ENCODE data around the gene SAFB2.

The SAFB2 gene

GRCh38 chr19:5579286-5579685, 43.3 kb downstream of the SAFB2 start:
- no peak for DNase-seq

DNA sequence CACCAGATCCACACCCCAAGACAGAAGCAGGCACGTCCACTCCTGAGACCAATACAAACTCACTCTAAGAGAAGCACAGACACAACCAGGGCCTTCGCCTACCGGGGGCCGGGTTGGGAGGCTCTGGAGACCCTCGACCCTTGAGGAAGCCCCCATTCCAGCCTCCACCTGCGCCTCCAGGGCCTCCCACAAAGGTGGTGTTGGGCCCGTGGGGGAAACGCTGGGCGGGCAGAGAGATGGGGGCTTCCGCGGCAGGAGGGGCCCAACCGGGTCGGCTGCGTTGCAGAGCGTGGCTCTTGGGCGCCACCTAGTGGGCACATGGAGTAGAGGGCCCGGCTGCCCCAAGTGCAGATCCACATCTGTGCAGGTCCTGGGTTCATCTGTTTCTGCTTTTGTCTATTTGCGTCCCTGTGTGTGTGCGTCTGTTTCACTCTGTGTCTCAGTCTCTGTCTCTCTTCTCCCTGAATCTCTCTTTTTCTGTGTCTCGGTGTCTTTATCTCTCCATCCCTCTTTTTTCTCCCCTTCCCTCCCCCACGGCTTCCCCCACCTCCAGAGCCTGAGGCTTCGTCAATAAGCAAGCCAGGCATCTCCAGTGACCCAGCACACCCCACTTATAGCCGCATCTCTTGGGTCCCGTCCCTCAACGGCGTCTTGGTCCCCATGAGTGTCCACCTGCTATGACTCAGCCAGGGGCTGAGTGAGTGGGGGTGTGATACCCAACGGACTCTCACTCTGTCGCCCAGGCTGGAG, 44.3 kb downstream of the SAFB2 start:
- peak; percentile 23 to 75 for DNase-seq

- no peak for DNase-seq
Measured at GRCh38 chr19:5575590-5575989, 47.0 kb downstream of the SAFB2 start.

DNA sequence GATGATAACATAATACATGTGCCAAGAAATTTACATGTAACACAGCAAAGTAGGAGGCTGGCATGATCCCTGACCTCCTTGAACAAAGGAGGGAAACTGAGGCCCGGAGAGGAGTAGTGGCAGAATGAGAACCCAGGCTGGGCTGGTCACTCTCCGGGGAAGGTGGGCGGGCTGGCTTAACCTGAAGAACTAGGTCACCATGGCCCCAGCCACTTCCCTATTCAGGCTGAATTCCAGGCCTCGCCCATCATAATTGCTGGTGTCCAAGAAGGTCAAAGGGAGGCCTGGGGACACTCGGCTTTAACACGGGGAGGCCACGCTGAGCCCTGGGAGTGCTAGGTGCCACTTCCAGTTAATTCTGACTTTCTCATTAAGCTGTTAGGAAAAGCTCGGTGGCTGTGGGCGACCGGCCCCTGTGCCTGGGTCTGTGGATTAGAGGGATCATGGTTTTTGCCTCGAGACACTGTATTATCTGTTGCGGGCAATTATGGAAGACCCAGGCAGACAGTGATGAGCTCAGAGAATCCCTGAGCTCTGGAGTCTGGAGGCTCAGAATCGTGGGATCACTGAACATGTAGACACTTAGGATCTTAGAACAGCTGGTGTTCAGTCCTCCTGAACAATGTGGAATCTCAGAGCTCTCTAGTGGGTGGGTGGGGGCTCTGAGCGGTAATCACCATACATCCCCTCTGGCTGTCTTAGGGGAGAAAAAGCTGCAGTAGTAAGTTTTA, 49.9 kb downstream of the SAFB2 start:
- DNase-seq, result peak; percentile 25 to 66

DNA sequence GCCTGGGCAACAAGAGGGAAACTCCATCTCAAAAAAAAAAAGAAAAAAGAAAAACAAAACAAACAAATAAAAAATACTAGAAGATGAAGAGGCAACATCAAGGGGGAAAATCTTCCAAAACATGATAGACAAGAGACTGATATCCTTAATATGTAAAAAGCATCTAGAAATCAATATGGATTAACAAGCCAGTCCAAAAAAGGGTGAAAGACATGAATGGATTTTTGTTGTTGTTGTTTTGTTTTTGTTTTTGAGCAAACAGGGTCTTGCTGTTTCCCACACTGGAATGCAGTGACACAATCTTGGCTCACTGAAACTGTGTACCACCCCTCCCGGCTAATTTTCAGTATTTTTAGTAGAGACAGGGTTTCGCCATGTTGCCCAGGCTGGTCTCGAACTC, 50.8 kb downstream of the SAFB2 start:
- DNase-seq, result no peak

DNA sequence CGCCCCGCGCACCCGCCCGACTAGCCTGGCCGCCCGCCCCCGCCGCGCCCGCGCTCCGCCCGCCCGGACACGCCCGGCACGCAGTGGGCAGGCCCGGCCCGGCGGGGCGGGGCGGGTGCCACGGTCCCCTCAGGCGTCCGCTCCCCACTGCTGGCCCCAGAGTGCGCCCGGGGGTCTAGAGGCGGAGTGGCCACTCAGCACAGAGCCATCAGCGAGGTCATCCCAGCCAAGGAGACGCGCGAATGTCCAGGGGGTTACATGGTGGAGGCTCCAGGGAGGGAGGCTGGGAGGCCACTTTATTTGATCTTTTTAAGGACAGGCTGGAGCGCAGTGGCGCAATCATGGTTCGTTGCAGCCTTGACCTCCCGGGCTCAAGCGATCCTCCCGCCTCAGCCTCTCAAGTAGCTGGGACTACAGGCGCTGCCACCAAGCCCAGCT, 54.6 kb downstream of the SAFB2 start:
- no peak for DNase-seq

DNA sequence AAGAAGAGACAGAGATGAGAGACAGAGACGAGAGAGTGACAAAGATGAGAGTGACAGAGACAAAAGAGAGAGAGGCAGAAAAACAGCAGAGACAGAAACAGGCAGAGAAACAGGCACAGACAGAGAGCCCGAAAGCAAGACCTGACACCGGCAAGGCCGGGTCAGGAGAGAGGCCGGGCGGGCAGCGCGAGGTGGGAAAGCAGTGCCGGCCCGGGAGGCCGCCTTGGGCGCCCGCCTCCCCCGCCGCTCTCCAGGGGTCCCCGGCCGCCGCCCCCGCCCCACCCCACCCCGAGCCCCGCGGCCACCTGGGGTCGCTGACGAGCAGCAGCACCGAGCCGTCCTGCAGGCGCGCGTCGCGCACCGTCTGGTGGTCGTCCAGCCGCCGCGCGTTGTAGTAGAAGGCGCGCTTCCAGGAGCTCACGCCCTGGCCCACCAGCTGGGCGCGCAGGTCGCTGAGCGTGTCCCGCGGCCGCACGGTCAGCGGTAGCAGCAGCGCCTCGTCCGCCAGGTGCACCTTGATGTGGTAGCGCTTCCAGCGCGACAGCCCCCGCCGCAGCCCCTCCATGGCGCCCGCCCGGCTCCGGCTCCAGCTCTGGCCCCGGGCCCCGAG, 55.1 kb downstream of the SAFB2 start, which contains the start of gene TINCR:
Gene TINCR (minus strand): TSS at position 594 of the 610 bp plus-strand sequence.
- DNase-seq, result peak in 1 of 2 experiments; percentile 39

DNA sequence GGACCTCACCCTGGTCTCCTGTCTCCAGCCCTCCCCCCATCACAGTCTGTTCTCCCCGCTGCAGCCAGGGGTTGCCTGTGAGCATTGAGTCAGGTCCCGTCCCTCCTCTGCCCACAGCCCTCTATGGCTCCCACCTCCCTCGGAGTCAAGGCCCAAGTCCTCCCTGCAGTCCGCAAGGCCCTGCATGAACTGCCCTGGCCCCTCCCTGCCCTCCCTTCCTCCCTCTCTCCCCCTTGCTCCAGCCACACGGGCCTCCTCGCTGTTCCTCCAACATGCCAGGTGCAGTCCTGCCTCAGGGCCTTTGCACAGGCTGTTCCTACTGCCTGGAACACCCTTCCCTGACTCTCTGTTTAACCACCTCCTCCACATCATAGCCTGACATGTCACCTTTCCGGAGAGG, 57.6 kb downstream of the SAFB2 start:
- no peak for DNase-seq

- no peak for DNase-seq
Measured at GRCh38 chr19:5563935-5564612, 58.5 kb downstream of the SAFB2 start.

DNA sequence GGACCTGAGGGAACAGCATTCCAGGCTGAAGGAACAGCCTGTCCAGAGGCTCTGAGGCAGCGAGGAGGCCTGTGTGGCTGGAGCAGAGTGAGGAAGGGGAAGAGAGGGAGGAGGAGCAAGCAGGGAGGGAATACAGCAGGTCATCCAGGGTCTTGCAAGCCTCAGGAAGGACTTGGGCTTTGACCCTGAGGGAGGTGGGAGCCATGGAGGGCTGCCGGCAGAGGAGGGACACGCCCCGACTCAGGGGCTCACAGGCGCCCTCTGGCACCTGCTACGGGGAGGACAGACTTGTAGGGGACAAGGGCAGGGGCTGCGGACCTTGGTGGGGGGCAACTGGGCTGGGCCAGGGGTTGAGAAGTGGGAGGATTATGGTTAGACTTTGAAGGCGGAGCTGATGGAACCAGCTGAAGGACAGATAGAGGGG, 59.6 kb downstream of the SAFB2 start:
- DNase-seq, result peak in 1 of 2 experiments; percentile 16

DNA sequence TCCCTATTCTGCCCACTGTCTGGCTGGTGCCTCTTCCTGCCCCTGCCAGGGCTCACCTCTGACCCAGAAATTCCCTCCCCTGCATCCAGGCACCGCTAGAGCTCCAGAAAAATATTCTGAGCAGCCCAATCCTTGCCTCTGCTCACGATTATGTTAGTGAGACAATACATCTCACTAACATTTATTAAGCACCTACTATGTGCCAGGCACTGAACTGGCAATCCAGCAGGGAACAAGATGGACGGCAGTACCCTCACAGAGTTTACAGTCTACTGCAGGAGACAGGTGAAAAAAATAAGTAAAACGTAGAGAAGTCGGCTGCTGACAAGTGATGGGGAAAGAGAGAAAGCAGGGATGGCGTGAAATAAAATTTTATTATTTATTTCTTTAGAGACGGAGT, 60.3 kb downstream of the SAFB2 start:
- DNase-seq, result no peak

DNA sequence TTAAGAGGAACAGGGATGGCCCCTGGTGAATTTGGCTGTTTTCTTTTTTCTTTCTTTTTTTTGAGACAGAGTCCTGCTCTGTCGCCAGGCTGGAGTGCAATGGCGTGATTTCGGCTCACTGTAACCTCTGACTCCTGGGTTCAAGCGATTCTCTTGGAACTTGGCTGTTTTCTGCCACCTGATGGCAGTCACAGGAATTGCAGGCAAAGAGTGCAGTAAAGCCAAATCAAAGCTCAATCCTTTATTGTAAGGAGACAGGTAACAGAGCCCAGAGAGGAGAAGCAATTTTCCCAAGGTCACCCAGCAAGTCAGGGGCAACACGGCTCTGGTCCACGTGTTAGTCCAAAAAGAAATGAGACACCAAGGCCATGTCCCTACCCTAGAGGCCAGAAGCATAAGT, 61.0 kb downstream of the SAFB2 start:
- DNase-seq, result no peak

GRCh38 chr19:5560156-5560555, 62.4 kb downstream of the SAFB2 start:
- no peak for DNase-seq

DNA sequence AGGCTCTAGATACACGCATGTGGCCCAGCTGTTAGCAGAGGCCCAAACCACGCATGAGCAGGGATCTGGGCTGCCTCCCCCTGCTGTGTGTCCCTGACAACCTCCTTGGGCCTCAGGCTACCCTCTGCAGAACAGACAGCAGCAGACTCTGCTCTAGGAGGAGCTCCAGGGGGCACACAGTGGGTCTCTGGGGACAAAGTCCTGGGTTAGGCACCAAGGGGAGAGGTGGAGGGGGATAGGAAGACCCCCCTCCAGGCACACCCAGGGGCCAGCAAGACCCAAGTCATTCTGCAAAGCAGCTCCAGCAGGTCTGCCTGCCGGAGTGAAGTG, 62.8 kb downstream of the SAFB2 start:
- DNase-seq, result no peak

- no peak for DNase-seq
Measured at GRCh38 chr19:5558101-5558621, 64.4 kb downstream of the SAFB2 start.

DNA sequence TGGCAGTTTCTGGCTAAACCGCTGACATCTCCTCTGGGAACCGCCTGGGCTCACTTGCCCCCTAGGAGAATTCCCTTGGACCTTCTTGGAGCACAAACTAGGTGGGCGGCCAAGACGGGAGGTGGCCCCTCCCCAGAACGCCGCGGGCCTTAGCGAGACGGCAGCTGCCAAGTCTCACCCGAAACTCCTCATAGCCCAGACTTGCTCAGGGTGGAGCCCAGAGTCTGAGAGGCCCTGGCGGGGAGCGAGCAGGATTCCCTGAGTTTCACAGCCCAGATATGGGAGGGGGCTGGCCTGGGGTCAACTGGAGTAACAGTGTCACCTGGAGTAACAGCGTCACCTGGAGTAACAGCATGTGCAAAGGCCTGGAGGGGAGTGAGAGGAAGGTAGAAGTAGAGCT, 64.9 kb downstream of the SAFB2 start:
- DNase-seq, result no peak

DNA sequence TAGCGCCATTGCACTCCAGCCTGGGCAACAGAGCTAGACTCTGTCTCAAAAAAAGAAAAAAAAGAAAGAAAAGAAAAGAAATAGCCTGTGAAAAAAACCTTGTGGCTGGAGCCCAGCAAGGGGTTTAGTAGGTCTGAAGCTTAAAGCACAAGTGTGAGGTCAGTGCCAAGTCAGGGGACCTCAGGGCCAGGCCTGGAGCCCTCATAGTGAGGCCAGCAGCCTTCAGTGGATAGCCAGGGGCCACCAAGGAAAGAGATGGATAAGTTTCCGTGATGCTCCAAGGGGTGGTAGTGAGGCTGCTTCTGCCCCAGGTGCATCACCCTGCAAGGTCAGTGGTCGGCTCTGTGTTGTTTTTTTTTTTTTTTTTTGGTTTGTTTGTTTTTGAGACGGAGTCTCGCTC, 67.7 kb downstream of the SAFB2 start:
- DNase-seq, result no peak

GRCh38 chr19:5553892-5554291, 68.7 kb downstream of the SAFB2 start:
- DNase-seq, result no peak

DNA sequence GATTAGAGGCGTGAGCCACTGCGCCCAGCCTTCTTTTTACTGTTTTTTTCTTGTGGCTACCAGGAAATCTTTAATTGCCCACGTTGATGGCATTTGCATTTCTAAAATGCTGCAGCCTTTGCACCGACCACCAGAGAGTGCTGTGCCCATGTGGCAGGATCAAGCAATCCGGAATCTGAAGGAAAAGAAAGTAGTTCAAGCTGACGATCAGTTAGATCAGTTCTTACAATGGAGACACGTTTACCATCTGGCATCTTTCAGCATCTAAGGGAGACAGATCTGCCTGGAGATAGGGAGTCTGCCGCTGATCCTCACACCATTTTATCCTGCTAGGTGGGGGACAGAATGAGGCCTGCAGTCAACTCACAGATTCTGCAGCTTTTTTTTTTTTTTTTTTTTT, 74.7 kb downstream of the SAFB2 start:
- peak in 1 of 2 experiments; percentile 63 for DNase-seq

GRCh38 chr19:5545984-5546383, 76.6 kb downstream of the SAFB2 start:
- DNase-seq, result no peak

GRCh38 chr19:5545051-5545450, 77.5 kb downstream of the SAFB2 start:
- DNase-seq, result no peak

DNA sequence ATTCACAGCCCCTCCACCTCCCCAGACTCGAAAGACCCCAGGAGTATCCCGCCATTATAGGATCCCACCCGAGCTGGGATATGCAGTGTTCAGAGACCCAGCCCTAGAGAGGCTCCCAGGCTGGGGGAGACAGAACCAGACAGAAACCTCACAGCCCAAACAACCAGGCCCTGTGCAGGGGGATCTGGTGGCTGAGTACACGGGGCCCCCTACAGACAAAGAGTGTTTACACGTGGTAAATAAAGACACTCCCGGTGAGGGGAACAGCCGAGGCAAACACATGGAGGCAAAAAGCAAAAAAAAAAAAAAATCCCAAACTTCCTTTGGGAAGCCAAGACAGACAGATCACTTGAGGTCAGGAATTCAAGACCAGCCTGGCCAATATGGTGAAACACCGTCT, 79.9 kb downstream of the SAFB2 start:
- no peak for DNase-seq

DNA sequence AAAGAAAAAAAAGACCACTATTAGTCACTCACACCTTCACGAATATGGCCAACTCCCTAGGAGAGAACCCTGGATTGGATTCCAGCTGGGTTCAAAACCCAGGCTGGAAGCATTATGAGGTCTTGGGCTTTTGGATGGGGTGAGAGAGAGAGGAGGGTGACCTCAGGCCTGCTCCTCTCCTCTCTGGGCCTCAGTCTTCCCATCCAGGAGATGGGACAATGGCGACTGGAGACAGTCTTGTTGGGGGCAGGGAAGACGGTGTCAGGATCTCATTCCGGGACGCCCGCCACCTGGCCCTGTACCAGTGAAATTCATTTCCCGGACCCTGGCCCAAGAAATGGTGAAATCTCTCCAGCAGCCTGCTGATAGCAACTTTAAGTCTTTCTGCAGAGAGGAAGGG, 81.1 kb downstream of the SAFB2 start:
- DNase-seq, result no peak

Measured in NCI-H524 (cell line).